ENCODE results near the gene LILRB5.
"Not testable (repeated sequence)": the region's sequence is repeated elsewhere in the genome, so short reads cannot be mapped to it uniquely, and the experiment has no call there.

LILRB5 gene

GRCh38 chr19:54297759-54298305 lies 40.8 kb upstream of the LILRB5 start:
- Histone ChIP-seq H3K4me3 (ENCODE audit: low read depth, low read length, poor library complexity, severe bottlenecking) (no peak overlapping the region), H3K9me2 (ENCODE audit: low read depth, low read length) (no peaks in the 10 kb centered on the region), H4K20me1 (ENCODE audit: insufficient read depth, low read length) (no peaks in the 10 kb centered on the region), H3F3A (ENCODE audit: insufficient read depth, low read length) (no peaks in the 10 kb centered on the region), H3K27me3 (ENCODE audit: insufficient read depth, low read length) (no peaks in the 10 kb centered on the region), H3K27ac (ENCODE audit: low read depth, low read length, poor library complexity, severe bottlenecking) (no peak overlapping the region), H3K36me3 (ENCODE audit: insufficient read depth, low read length) (no peaks in the 10 kb centered on the region), H3K9ac (ENCODE audit: low read length) (no peak overlapping the region), H3K9me3 (ENCODE audit: low read length) (no peaks in the 10 kb centered on the region), H2AFZ (ENCODE audit: low read length) (no peak overlapping the region), H3K4me2 (ENCODE audit: low read length) (no peak overlapping the region), H3K4me1 (ENCODE audit: insufficient read depth, low read length, severe bottlenecking) (no peaks in the 10 kb centered on the region), H3K79me2 (ENCODE audit: insufficient read depth, low read length) (no peaks in the 10 kb centered on the region)
- TF ChIP-seq EZH2 (IDR thresholded peaks at IDR 0.05; ENCODE audit: borderline replicate concordance, low read length), result no peak
- TF ChIP-seq CTCF (IDR thresholded peaks at IDR 0.05; ENCODE audit: low read length), result peak; percentile 30; the same call in 1 of the 2 replicates

GRCh38 chr19:54294539-54294938 lies 37.5 kb upstream of the LILRB5 start:
- Histone ChIP-seq H3K27ac (ENCODE audit: low read depth, low read length, poor library complexity, severe bottlenecking) (no peak overlapping the region), H3K4me3 (ENCODE audit: low read depth, low read length, poor library complexity, severe bottlenecking) (no peak overlapping the region), H3K27me3 (ENCODE audit: insufficient read depth, low read length) (no peaks in the 10 kb centered on the region)

GRCh38 chr19:54289160-54289559 lies 32.1 kb upstream of the LILRB5 start:
- H3K4me3 ChIP-seq (ENCODE audit: low read depth, low read length, poor library complexity, severe bottlenecking); H3K4me1 ChIP-seq (ENCODE audit: insufficient read depth, low read length, severe bottlenecking); H3K9me3 ChIP-seq (ENCODE audit: low read length); H3K9ac ChIP-seq (ENCODE audit: low read length); H3K9me2 ChIP-seq (ENCODE audit: low read depth, low read length); H3K36me3 ChIP-seq (ENCODE audit: insufficient read depth, low read length); H3K27ac ChIP-seq (ENCODE audit: low read depth, low read length, poor library complexity, severe bottlenecking); H3K27me3 ChIP-seq (ENCODE audit: insufficient read depth, low read length); H2AFZ ChIP-seq (ENCODE audit: low read length); H3K4me2 ChIP-seq (ENCODE audit: low read length); H4K20me1 ChIP-seq (ENCODE audit: insufficient read depth, low read length); H3K79me2 ChIP-seq (ENCODE audit: insufficient read depth, low read length); H3F3A ChIP-seq (ENCODE audit: insufficient read depth, low read length): not testable (repeated sequence)

More at GRCh38 chr19:54294539-54294938, 37.5 kb upstream of the LILRB5 start:
- no peak overlapping the region for H3K4me2 ChIP-seq (ENCODE audit: low read length)
- no peaks in the 10 kb centered on the region for H3K9me2 ChIP-seq (ENCODE audit: low read depth, low read length)
- no peaks in the 10 kb centered on the region for H3K4me1 ChIP-seq (ENCODE audit: insufficient read depth, low read length, severe bottlenecking)
- no peaks in the 10 kb centered on the region for H3K79me2 ChIP-seq (ENCODE audit: insufficient read depth, low read length)
- H4K20me1 ChIP-seq (ENCODE audit: insufficient read depth, low read length), result no peaks in the 10 kb centered on the region
- no peak overlapping the region for H3K9ac ChIP-seq (ENCODE audit: low read length)
- H3K9me3 ChIP-seq (ENCODE audit: low read length), result no peaks in the 10 kb centered on the region
- no peaks in the 10 kb centered on the region for H3K36me3 ChIP-seq (ENCODE audit: insufficient read depth, low read length)
- H2AFZ ChIP-seq (ENCODE audit: low read length), result no peak overlapping the region
- no peak for TF ChIP-seq EZH2 (IDR thresholded peaks at IDR 0.05; ENCODE audit: borderline replicate concordance, low read length)
- H3F3A ChIP-seq (ENCODE audit: insufficient read depth, low read length), result no peaks in the 10 kb centered on the region

GRCh38 chr19:54287456-54287855 lies 30.4 kb upstream of the LILRB5 start:
- Histone ChIP-seq H3K4me3 (ENCODE audit: low read depth, low read length, poor library complexity, severe bottlenecking) (no peak overlapping the region), H2AFZ (ENCODE audit: low read length) (no peak overlapping the region), H3K9me3 (ENCODE audit: low read length) (no peaks in the 10 kb centered on the region), H3K27ac (ENCODE audit: low read depth, low read length, poor library complexity, severe bottlenecking) (no peak overlapping the region), H3K4me2 (ENCODE audit: low read length) (no peak overlapping the region), H3K4me1 (ENCODE audit: insufficient read depth, low read length, severe bottlenecking) (no peaks in the 10 kb centered on the region), H3K9ac (ENCODE audit: low read length) (no peak overlapping the region), H3K9me2 (ENCODE audit: low read depth, low read length) (no peaks in the 10 kb centered on the region), H3K79me2 (ENCODE audit: insufficient read depth, low read length) (no peaks in the 10 kb centered on the region), H4K20me1 (ENCODE audit: insufficient read depth, low read length) (no peaks in the 10 kb centered on the region), H3F3A (ENCODE audit: insufficient read depth, low read length) (no peaks in the 10 kb centered on the region), H3K36me3 (ENCODE audit: insufficient read depth, low read length) (no peaks in the 10 kb centered on the region), H3K27me3 (ENCODE audit: insufficient read depth, low read length) (no peaks in the 10 kb centered on the region; the same call in 1 of the 2 replicates)
- TF ChIP-seq CTCF (IDR thresholded peaks at IDR 0.05; ENCODE audit: low read length) (no peak), EZH2 (IDR thresholded peaks at IDR 0.05; ENCODE audit: borderline replicate concordance, low read length) (no peak)

- not testable (repeated sequence) for H3K36me3 ChIP-seq (ENCODE audit: insufficient read depth, low read length); H3K27me3 ChIP-seq (ENCODE audit: insufficient read depth, low read length); H4K20me1 ChIP-seq (ENCODE audit: insufficient read depth, low read length); H3K9ac ChIP-seq (ENCODE audit: low read length); H3K4me1 ChIP-seq (ENCODE audit: insufficient read depth, low read length, severe bottlenecking); H3K9me2 ChIP-seq (ENCODE audit: low read depth, low read length); H2AFZ ChIP-seq (ENCODE audit: low read length); H3K27ac ChIP-seq (ENCODE audit: low read depth, low read length, poor library complexity, severe bottlenecking); H3K4me2 ChIP-seq (ENCODE audit: low read length); H3K4me3 ChIP-seq (ENCODE audit: low read depth, low read length, poor library complexity, severe bottlenecking); H3F3A ChIP-seq (ENCODE audit: insufficient read depth, low read length); H3K9me3 ChIP-seq (ENCODE audit: low read length); H3K79me2 ChIP-seq (ENCODE audit: insufficient read depth, low read length)
Measured at GRCh38 chr19:54286283-54286682, 29.2 kb upstream of the LILRB5 start.

- H3K4me1 ChIP-seq (ENCODE audit: insufficient read depth, low read length, severe bottlenecking); H3K27me3 ChIP-seq (ENCODE audit: insufficient read depth, low read length); H3K9ac ChIP-seq (ENCODE audit: low read length); H3K9me3 ChIP-seq (ENCODE audit: low read length); H4K20me1 ChIP-seq (ENCODE audit: insufficient read depth, low read length); H3K9me2 ChIP-seq (ENCODE audit: low read depth, low read length); H2AFZ ChIP-seq (ENCODE audit: low read length); H3K4me3 ChIP-seq (ENCODE audit: low read depth, low read length, poor library complexity, severe bottlenecking); H3K79me2 ChIP-seq (ENCODE audit: insufficient read depth, low read length); H3K27ac ChIP-seq (ENCODE audit: low read depth, low read length, poor library complexity, severe bottlenecking); H3F3A ChIP-seq (ENCODE audit: insufficient read depth, low read length); H3K36me3 ChIP-seq (ENCODE audit: insufficient read depth, low read length); H3K4me2 ChIP-seq (ENCODE audit: low read length): not testable (repeated sequence)
Measured at GRCh38 chr19:54285427-54286056, 28.5 kb upstream of the LILRB5 start.
